PC-9 (cell line): ENCODE results near the gene MBD5. TPM values are rescaled to one million over a fixed set of nuclear protein-coding genes. Genes with fewer than 3 reads are reported as not detected.

Source experiments
- BruUV-seq: library from RNA; stranded (reverse); fragments of 400-500 nt; replicated peaks from 2 replicates; lab custom pipeline; 2021; lab: Mats Ljungman, UMichigan
- CTCF ChIA-PET: fragments of 300-600 bp; sonication (Branson Sonifier 250); formaldehyde crosslinking; loops from one replicate; lab custom pipeline; 2022; ENCODE audit warnings: antibody characterized with exemption; lab: Charles Lee
- POLR2A ChIA-PET: fragments of 300-600 bp; sonication (Branson Sonifier 250); formaldehyde crosslinking; loops from one replicate; lab custom pipeline; 2022; ENCODE audit warnings: antibody characterized with exemption; ENCODE audit not compliant: unreplicated experiment; lab: Charles Lee
- DNase-seq, 2 experiments: peaks; one replicate each; pipeline versions ENCODE4 v3.0.0 to v3.0.0-alpha.2; 2015 to 2022; ENCODE audit warnings: mixed read lengths in 1 of 2
- H2AFZ ChIP-seq: fragments of 200-600 bp; sonication (generic); 2 replicates; pipeline ENCODE4 v1.8.1; 2017; ENCODE audit warnings: antibody characterized with exemption
- H3F3A ChIP-seq: fragments of 200-600 bp; sonication (generic); 2 replicates; pipeline ENCODE4 v1.8.1; 2017; ENCODE audit warnings: antibody characterized with exemption, mild to moderate bottlenecking, low read depth; ENCODE audit not compliant: insufficient read depth
- H3K27ac ChIP-seq: fragments of 200-600 bp; sonication (generic); 2 replicates; pipeline ENCODE4 v1.6.1; 2016; ENCODE audit warnings: mixed run types
- H3K27me3 ChIP-seq: fragments of 200-600 bp; sonication (generic); 2 replicates; pipeline ENCODE4 v1.6.1; 2016; ENCODE audit warnings: low read depth, mixed run types; ENCODE audit not compliant: insufficient read depth
- H3K36me3 ChIP-seq: fragments of 200-600 bp; sonication (generic); 2 replicates; pipeline ENCODE4 v1.6.1; 2016; ENCODE audit warnings: low read depth, mixed run types
- H3K4me1 ChIP-seq: fragments of 200-600 bp; sonication (generic); replicated peaks from 2 replicates; pipeline ENCODE4 v1.6.1; 2016; ENCODE audit warnings: mixed run types; ENCODE audit not compliant: insufficient read depth
- H3K4me2 ChIP-seq: fragments of 200-600 bp; sonication (generic); 2 replicates; pipeline ENCODE4 v1.6.1; 2017; ENCODE audit warnings: mixed run types
- H3K4me3 ChIP-seq: fragments of 200-600 bp; sonication (generic); 2 replicates; pipeline ENCODE4 v1.6.1; 2016; ENCODE audit warnings: mixed run types
- H3K79me2 ChIP-seq: fragments of 200-600 bp; sonication (generic); 2 replicates; pipeline ENCODE4 v1.6.1; 2017; ENCODE audit warnings: low read depth, mixed run types
- H3K9me2 ChIP-seq: fragments of 200-600 bp; sonication (generic); 2 replicates; pipeline ENCODE4 v1.8.1; 2017; ENCODE audit warnings: mild to moderate bottlenecking; ENCODE audit not compliant: insufficient read depth
- H3K9me3 ChIP-seq: fragments of 200-600 bp; sonication (generic); 2 replicates; pipeline ENCODE4 v1.8.1; 2016; ENCODE audit warnings: low read depth; ENCODE audit not compliant: insufficient read depth
- H4K20me1 ChIP-seq: fragments of 200-600 bp; sonication (generic); 2 replicates; pipeline ENCODE4 v1.8.1; 2017; ENCODE audit not compliant: insufficient read depth
- CTCF ChIP-seq: fragments of 200-600 bp; sonication (generic); conservative IDR thresholded peaks from 2 replicates; pipeline ENCODE4 v1.6.1; 2017; ENCODE audit warnings: mixed run types, antibody characterized with exemption, mild to moderate bottlenecking, moderate library complexity
- EZH2 ChIP-seq: fragments of 200-600 bp; sonication (generic); IDR thresholded peaks from 2 replicates; pipeline ENCODE4 v1.8.0; 2017; ENCODE audit warnings: antibody characterized with exemption, low read depth
- intact Hi-C: fragments of 100-400 bp; cut with micrococcal nuclease; formaldehyde crosslinking; loops from one replicate; pipeline ENCODE4 v1.10.0; 2022; ENCODE audit not compliant: unreplicated experiment
- total RNA-seq: library from RNA; stranded (reverse); gene quantifications from 2 replicates; pipeline ENCODE4 v1.2.3, GENCODE V29; 2021

The MBD5 gene
- total RNA-seq, 1 experiment from 2014 or later, result 46.5 TPM

DNA sequence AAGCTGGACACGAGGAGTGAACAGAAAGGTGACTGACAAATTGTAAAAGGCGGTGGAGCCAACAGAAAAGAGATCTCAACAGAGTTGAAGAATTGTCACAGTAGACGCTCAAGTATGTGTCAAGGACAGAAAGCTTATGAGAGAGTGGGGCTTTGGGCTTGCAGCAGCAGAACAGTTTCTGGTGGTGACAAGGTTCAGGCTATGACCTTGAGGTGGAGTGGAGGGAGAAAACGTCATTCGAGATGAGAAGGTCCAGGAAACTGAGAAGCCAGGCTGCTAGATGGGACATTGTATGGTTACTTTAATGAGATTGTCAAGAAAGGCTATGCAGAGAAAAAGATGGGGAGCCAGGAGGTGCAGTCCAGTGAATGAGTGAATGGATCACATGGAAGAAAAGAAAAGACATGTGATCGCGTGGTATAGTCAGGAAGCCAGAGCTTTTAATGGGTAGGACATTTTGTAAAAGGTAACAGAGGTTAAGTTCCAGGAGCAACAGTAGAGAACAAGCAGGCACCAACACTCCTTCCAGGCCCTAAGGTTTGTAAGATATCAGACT is 532.5 kb downstream of the MBD5 start:
- intact Hi-C loops, result no loop called here
- no peaks in the 10 kb centered on the region for H3K9me3 ChIP-seq
- H3F3A ChIP-seq, result peaks cover 8% of the 10 kb centered on the region; the same call in 1 of the 2 replicates
- H3K4me1 ChIP-seq, result peaks cover 22% of the 10 kb centered on the region
- H3K27ac ChIP-seq, result no peak overlapping the region
- no peaks in the 10 kb centered on the region for H4K20me1 ChIP-seq
- no peaks in the 10 kb centered on the region for H3K27me3 ChIP-seq
- no peak for TF ChIP-seq EZH2
- TF ChIP-seq CTCF, result no peak
- H3K4me3 ChIP-seq, result no peak overlapping the region
- no peak overlapping the region for H2AFZ ChIP-seq
- H3K36me3 ChIP-seq, result no peaks in the 10 kb centered on the region
- no peaks in the 10 kb centered on the region for H3K79me2 ChIP-seq
- no peak for DNase-seq
- H3K9me2 ChIP-seq, result no peaks in the 10 kb centered on the region
- no TSS peak for BruUV-seq
- no peak overlapping the region for H3K4me2 ChIP-seq
- CTCF ChIA-PET, result no interaction called here
- POLR2A ChIA-PET, result no interaction called here

GRCh38 chr2:148554459-148555247 is 533.8 kb downstream of the MBD5 start:
- no peak overlapping the region for H3K4me3 ChIP-seq
- no peaks in the 10 kb centered on the region for H3K9me2 ChIP-seq
- no peaks in the 10 kb centered on the region for H4K20me1 ChIP-seq
- H3K27me3 ChIP-seq, result no peaks in the 10 kb centered on the region
- H3K36me3 ChIP-seq, result no peaks in the 10 kb centered on the region
- peak overlapping the region; percentile 63 for H3K27ac ChIP-seq
- H3F3A ChIP-seq, result peaks cover 8% of the 10 kb centered on the region; the same call in 1 of the 2 replicates
- no peaks in the 10 kb centered on the region for H3K9me3 ChIP-seq
- peak overlapping the region; percentile 39 for H3K4me2 ChIP-seq
- no TSS peak for BruUV-seq
- intact Hi-C loops, result no loop called here
- TF ChIP-seq CTCF (no peak), EZH2 (no peak)
- H3K79me2 ChIP-seq, result no peaks in the 10 kb centered on the region
- CTCF ChIA-PET, result no interaction called here
- POLR2A ChIA-PET, result no interaction called here
- 0 out of 2 replicates have a peak overlapping the region, but pooled peaks have one; percentile 69 for H2AFZ ChIP-seq
- H3K4me1 ChIP-seq, result peaks cover 22% of the 10 kb centered on the region
- peak; percentile 61 to 75 for DNase-seq

GRCh38 chr2:148555622-148556294 is 534.9 kb downstream of the MBD5 start:
- no peaks in the 10 kb centered on the region for H3K9me3 ChIP-seq
- H3K27me3 ChIP-seq, result no peaks in the 10 kb centered on the region
- H3K4me2 ChIP-seq, result no peak overlapping the region
- H3K4me3 ChIP-seq, result no peak overlapping the region
- H3K4me1 ChIP-seq, result peaks cover 22% of the 10 kb centered on the region
- ChIA-PET CTCF (interaction anchor here (0.5 kb wide), 1 partner anchor 782 kb away, joined by 9 read pairs; no protein-coding TSS in a partner anchor), POLR2A (no interaction called here)
- no peaks in the 10 kb centered on the region for H3K9me2 ChIP-seq
- BruUV-seq, result no TSS peak
- H3K27ac ChIP-seq, result peak overlapping the region; percentile 63; the same call in 1 of the 2 replicates
- no peaks in the 10 kb centered on the region for H3K79me2 ChIP-seq
- TF ChIP-seq CTCF, result no peak
- TF ChIP-seq EZH2, result no peak
- H3F3A ChIP-seq, result peaks cover 8% of the 10 kb centered on the region; the same call in 1 of the 2 replicates
- no peak for DNase-seq
- no peak overlapping the region for H2AFZ ChIP-seq
- H3K36me3 ChIP-seq, result no peaks in the 10 kb centered on the region
- H4K20me1 ChIP-seq, result no peaks in the 10 kb centered on the region
- intact Hi-C loops, result no loop called here
